ENCODE results near the gene GPR45. TPM values are rescaled to one million over a fixed set of nuclear protein-coding genes. Genes with fewer than 3 reads are reported as not detected.
"Not testable (repeated sequence)": the region's sequence is repeated elsewhere in the genome, so short reads cannot be mapped to it uniquely, and the experiment has no call there.

The GPR45 gene
- polyA plus RNA-seq, 2 of the 4 experiments (the other 2 are of a cell fraction) = not detected

DNA sequence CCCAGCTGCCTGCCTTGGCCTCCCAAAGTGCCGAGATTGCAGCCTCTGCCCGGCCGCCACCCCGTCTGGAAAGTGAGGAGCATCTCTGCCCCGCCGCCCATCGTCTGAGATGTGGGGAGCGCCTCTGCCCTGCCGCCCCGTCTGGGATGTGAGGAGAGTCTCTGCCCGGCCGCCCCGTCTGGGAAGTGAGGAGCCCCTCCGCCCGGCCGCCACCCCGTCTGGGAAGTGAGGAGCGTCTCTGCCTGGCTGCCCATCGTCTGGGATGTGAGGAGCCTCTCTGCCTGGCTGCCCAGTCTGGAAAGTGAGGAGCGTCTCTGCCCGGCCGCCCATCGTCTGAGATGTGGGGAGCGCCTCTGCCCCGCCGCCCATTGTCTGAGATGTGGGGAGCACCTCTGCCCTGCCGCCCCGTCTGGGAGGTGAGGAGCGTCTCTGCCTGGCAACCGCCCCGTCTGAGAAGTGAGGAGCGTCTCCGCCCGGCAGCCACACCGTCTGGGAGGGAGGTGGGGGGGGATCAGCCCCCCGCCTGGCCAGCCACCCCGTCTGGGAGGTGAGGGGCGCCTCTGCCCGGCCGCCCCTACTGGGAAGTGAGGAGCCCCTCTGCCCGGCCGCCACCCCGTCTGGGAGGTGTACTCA, 9.6 kb downstream of the GPR45 start:
- H3K9me3 ChIP-seq; FAIRE-seq; H3K4me3 ChIP-seq; H3K4me2 ChIP-seq; CTCF ChIA-PET; H3K4me1 ChIP-seq; H3K27ac ChIP-seq; DNase-seq (ENCODE audit: low read depth in 1 of 2, low spot score in 1 of 2); POLR2A ChIA-PET; ATAC-seq: not testable (repeated sequence)
- WGBS (ENCODE audit: missing lambda C conversion rate) = 88% methylated on average over 13 of the region's 43 CpGs

DNA sequence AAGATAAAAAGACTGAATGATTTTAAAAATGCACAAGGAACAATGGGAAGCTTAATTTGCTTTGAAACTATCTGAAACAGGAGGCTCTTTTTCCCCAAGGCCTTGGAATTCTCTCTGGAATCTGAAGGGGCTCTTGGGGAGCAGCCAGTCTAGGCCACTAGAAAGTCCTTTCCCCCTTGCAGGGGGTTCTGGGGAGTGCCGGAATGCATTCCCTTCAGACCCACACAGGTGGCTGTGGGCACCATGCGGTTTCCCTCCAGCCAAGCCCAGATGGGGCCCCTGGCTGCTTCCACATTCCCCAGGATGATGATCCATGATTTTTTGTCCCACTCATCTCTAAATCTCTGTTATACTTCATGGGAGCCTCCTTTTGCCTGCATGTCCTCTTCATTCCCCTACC, 10.7 kb downstream of the GPR45 start:
- Histone ChIP-seq H3K4me3 (no peak overlapping the region), H3K9me3 (no peaks in the 10 kb centered on the region), H3K27ac (no peak overlapping the region), H3K4me1 (no peaks in the 10 kb centered on the region), H3K4me2 (no peak overlapping the region)
- CTCF ChIA-PET = no interaction called here
- no peak for TF ChIP-seq CBX8 (IDR thresholded peaks at IDR 0.05)
- no peak for TF ChIP-seq ZFP36 (IDR thresholded peaks at IDR 0.05; ENCODE audit: borderline replicate concordance, partially characterized antibody)
- TF ChIP-seq RCOR1 (IDR thresholded peaks at IDR 0.05; ENCODE audit: low read depth, low read length) = no peak
- TF ChIP-seq MYC (IDR thresholded peaks at IDR 0.05; ENCODE audit: borderline replicate concordance, low read length) = no peak
- TF ChIP-seq SREBF2 (IDR thresholded peaks at IDR 0.05) = no peak
- TF ChIP-seq, protein P1, sequence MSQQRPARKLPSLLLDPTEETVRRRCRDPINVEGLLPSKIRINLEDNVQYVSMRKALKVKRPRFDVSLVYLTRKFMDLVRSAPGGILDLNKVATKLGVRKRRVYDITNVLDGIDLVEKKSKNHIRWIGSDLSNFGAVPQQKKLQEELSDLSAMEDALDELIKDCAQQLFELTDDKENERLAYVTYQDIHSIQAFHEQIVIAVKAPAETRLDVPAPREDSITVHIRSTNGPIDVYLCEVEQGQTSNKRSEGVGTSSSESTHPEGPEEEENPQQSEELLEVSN (IDR thresholded peaks at IDR 0.05; ENCODE audit: borderline replicate concordance, low read depth) = no peak
- TF ChIP-seq ZNF302 (CRISPR knock-in tag; IDR thresholded peaks at IDR 0.05) = no peak
- TF ChIP-seq SMC3 (IDR thresholded peaks at IDR 0.05) = no peak
- TF ChIP-seq FOSB (CRISPR knock-in tag; IDR thresholded peaks at IDR 0.05) = no peak
- TF ChIP-seq RARB (CRISPR knock-in tag; IDR thresholded peaks at IDR 0.05) = no peak
- TF ChIP-seq MAZ (IDR thresholded peaks at IDR 0.05; ENCODE audit: borderline replicate concordance, low read depth, low read length) = no peak
- no peak for TF ChIP-seq USF2 (IDR thresholded peaks at IDR 0.05)
- no peak for TF ChIP-seq HOXB13 (CRISPR knock-in tag; IDR thresholded peaks at IDR 0.05; ENCODE audit: low read depth)
- TF ChIP-seq FOXS1 (CRISPR knock-in tag; IDR thresholded peaks at IDR 0.05) = no peak
- TF ChIP-seq NFE2L2 (conservative IDR thresholded peaks at IDR 0.05; ENCODE audit: low read length) = no peak
- no peak for TF ChIP-seq POLR2AphosphoS2 (conservative IDR thresholded peaks at IDR 0.05; ENCODE audit: low read length)
- POLR2A ChIA-PET = no interaction called here
- DNase-seq (ENCODE audit: low read depth in 1 of 2, low spot score in 1 of 2) = no peak
- no peak for ATAC-seq
- no peak for FAIRE-seq
- WGBS (ENCODE audit: missing lambda C conversion rate) = 83% methylated on average over 2 of the region's 2 CpGs

DNA sequence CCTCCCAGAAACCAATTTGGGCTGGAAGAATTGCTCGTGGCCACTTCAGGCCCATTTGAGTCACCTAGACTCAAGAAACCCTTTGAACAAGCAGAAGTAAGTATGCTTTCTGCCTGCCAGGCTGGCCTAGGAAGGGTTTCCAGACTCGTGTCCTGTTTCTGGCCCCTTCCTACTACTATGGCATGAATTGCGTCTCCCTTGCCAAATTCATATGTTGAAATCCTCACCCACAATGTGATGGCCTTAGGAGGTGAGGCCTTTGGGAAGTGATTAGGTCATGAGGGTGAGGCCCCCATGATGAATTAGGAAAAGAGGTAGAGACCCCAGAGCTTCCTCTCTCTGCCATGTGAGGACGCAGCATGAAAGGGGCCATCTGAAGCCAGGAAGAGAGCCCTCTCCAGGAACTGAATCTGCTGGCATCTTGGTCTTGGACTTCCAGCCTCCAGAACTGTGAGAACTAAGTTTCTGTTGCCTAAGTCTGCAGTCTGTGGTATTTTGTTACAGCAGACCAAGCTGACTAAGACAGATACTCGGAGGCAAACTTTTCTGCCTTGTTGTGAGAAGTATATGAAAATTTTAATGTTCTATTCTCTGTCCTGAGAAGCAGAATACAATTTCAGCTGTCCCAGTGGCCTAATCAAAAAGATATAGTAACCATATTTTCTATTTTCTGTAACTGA, 13.1 kb downstream of the GPR45 start:
- Histone ChIP-seq H3K4me2 (no peak overlapping the region), H3K27ac (no peak overlapping the region), H3K9me3 (no peaks in the 10 kb centered on the region), H3K4me1 (no peaks in the 10 kb centered on the region), H3K4me3 (no peak overlapping the region)
- ChIA-PET POLR2A (no interaction called here), CTCF (interaction anchor here (0.6 kb wide), 1 partner anchor 17 kb away, joined by 4 read pairs; no protein-coding TSS in a partner anchor)
- no peak for ATAC-seq
- WGBS (ENCODE audit: missing lambda C conversion rate) = 68% methylated on average over 5 of the region's 5 CpGs
- no peak for DNase-seq (ENCODE audit: low read depth in 1 of 2, low spot score in 1 of 2)
- FAIRE-seq = no peak
- no peak for TF ChIP-seq FOSL2 (IDR thresholded peaks at IDR 0.05)
- TF ChIP-seq FOSL2 (CRISPR knock-in tag; IDR thresholded peaks at IDR 0.05) = no peak
- no peak for TF ChIP-seq BCL3 (IDR thresholded peaks at IDR 0.05)
- no peak for TF ChIP-seq MAFK (IDR thresholded peaks at IDR 0.05; ENCODE audit: partially characterized antibody)
- TF ChIP-seq ESRRA (IDR thresholded peaks at IDR 0.05; ENCODE audit: borderline replicate concordance, low read length) = no peak
- TF ChIP-seq TP53 (CRISPR knock-in tag; IDR thresholded peaks at IDR 0.05) = no peak
- TF ChIP-seq EHF (CRISPR knock-in tag; IDR thresholded peaks at IDR 0.05) = no peak
- no peak for TF ChIP-seq HDAC2 (IDR thresholded peaks at IDR 0.05)
- no peak for TF ChIP-seq RCOR1 (IDR thresholded peaks at IDR 0.05; ENCODE audit: low read depth, low read length)
- TF ChIP-seq ZFP36 (IDR thresholded peaks at IDR 0.05; ENCODE audit: borderline replicate concordance, partially characterized antibody) = no peak
- TF ChIP-seq EP300 (IDR thresholded peaks at IDR 0.05) = no peak
- no peak for TF ChIP-seq PHF8 (IDR thresholded peaks at IDR 0.05; ENCODE audit: borderline replicate concordance, low read depth)
- TF ChIP-seq, protein P2, sequence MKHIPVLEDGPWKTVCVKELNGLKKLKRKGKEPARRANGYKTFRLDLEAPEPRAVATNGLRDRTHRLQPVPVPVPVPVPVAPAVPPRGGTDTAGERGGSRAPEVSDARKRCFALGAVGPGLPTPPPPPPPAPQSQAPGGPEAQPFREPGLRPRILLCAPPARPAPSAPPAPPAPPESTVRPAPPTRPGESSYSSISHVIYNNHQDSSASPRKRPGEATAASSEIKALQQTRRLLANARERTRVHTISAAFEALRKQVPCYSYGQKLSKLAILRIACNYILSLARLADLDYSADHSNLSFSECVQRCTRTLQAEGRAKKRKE (CRISPR knock-in tag; IDR thresholded peaks at IDR 0.05; ENCODE audit: low read depth) = no peak

All from A549 (cell line).